ENCODE data around the gene GLRX3.
"Not testable (repeated sequence)": the region's sequence is repeated elsewhere in the genome, so short reads cannot be mapped to it uniquely, and the experiment has no call there.

GLRX3 gene

DNA sequence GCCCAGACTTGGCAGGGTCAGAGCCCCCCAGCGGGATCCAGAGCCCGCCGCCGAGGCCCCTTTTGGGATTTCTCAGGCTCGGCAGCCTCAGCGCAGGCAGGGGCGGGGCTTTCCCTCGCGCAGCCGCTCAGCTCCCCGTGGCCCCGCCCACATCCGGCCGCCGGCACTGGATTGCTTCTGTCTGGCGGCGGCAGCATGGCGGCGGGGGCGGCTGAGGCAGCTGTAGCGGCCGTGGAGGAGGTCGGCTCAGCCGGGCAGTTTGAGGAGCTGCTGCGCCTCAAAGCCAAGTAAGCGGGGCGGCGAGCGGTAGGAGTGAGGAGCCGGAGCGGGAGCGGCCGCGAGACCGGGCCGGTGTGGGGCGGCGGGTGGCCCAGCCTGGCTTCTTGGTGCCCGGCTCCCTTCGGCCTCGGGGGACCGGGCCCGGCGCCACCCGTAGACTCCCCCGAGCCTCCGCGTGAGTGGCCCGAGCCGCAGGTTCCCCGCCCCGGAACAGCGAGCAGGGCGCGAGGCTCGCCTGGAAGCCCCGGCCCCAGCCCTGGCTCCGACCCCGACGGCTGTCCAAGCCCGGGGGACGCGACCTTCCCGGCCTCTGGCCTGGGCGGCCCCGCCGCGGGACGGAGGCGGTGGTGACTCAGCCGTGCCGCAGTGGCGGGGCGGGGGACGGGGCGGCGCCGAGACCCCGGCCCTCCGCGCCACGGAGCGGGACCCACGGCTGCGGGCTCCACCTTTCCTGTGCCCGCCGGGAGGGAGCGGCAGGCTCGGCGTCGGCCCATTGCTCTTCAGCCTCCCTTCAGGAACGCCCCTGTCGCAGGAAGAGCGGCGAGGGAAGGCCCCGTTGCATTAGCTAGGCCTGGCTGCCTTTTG is at the start of gene GLRX3:
TSS of gene GLRX3 (plus strand) at position 166 of the 864 bp plus-strand sequence. CDS start at position 196, 30 bp downstream.
- DNase-seq = peak; percentile 81

DNA sequence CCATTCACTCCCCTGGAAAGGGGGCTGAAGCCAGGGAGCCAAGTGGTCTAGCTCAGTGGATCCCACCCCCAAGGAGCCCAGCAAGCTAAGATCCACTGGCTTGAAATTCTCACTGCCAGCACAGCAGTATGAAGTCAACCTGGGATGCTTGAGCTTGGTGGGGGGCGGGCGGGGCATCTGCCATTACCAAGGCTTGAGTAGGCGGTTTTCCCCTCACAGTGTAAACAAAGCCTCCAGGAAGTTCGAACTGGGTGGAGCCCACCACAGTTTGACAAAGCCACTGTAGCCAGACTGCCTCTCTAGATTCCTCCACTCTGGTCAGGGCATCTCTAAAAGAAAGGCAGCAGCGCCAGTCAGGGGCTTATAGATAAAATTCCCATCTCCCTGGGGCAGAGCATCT is 45.6 kb upstream of the GLRX3 start:
- DNase-seq = not testable (repeated sequence)

- DNase-seq = no peak
Measured at GRCh38 chr10:130099344-130099743, 36.8 kb upstream of the GLRX3 start.

DNA sequence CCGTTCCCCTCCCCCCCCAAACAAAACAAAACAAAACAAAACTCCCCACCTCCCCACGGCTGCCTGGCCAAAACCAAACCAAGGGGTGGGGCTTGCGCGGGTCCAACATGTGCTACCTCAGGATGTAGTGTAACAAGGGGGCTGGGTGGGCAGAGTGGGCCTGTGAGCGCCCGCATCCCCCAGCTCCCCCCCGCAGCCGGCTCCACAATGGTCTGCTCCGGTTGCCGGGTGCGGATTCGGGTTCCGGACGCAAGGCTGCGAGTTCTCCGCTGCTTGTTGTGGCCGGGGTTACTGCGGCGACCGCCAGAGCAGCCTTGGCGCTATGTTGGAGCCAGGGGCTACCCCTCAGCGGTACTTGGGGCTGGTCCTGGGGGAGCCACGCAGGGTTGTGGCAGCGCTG is 30.5 kb upstream of the GLRX3 start:
- DNase-seq = no peak

GRCh38 chr10:130108146-130108545 is 28.0 kb upstream of the GLRX3 start:
- not testable (repeated sequence) for DNase-seq

DNA sequence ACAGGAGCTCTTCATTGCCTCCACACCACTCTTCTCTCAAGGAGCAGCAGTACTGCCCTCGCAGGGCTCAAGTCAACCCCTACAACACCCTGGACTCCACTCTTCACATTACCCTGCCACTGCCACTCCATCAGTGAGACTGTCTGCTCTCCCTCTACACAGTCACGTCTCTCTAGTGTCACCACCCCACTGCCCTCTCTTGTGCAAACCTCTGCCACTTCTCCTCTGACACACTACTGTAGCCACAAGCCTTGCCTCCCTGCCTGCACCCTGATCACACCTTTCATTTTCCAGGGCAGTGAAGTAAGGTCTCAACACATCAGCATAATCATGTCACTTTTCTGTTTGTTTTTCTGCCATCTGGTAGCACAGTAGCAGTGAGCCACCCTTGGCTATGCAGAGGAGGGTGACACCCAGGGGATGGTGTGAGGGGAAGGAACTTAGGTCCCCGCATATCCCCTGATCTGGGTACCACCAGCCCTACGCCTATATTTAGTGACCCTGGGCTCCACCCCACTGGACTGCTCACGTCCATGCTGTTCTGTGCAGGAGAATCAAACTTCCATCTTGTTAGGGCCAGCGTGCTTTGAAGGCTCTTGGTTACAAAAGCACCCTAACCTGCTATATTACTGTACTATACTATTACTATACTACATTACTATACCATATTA is 27.1 kb upstream of the GLRX3 start:
- DNase-seq = no peak

GRCh38 chr10:130109796-130110245 is 26.4 kb upstream of the GLRX3 start:
- DNase-seq = peak; percentile 63

DNA sequence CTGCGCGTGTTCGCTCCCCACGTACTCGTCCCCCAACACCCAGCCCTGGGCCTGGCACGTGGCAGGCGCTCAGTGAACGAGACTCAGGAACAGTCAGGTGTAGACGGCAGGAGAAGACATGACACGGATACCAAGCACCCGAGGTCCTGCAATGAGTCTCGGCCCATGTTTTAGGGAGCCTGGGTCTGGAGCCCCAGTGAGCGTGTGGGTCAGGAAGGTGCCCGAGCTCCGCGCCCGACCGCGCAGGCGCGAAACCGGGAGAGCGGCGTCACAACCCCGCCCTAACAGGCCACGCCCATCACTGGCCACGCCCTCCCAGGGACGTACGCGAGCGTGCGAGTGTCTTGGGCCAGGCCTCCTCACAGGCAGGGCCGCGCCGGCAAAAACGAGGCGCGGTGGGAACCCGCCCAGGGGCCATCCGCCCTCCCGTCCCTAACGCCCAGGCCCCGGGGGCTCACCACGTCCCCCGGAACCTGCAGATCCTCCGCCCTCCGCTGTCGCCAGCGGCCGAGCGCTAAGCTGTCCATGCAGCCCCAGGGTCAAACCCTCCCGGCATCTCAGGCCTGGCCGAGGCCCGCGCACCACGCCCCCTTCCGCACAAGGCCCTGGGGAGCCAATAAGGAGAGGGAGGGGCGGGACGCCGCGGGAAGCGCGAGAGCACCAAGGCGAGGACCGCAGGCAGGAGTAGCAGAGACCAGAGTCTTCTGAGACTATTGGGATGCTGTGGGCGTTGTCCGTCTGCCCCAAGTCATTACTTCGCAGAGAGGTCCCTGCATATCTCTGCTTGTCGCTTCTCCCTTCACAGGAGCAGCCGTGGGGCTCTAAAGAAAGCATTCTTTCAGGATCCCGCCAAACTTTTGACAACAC is 25.7 kb upstream of the GLRX3 start, which contains the start of gene C10orf143:
TSS of gene C10orf143 (minus strand) at position 585 of the 867 bp plus-strand sequence. CDS start at position 527, 58 bp downstream.
- peak; percentile 96 for DNase-seq

GRCh38 chr10:130111113-130111851 is 24.9 kb upstream of the GLRX3 start:
- peak; percentile 96 for DNase-seq

DNA sequence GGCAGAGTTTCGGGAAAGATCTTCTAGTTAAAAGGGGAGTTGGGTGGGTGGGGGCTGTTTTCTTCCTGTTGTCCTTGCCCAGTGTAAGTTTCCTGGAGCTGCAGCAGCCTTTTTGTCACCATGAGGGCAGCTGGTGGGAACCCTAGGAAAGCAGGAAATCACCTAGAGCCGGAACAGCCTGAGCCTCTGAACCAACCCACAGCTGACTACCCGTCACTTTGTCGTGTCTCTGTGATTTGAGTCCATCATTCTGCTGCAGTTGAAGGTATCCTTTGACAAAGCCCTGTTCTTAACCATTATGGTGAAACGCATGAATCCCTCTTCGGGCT is 24.4 kb upstream of the GLRX3 start:
- DNase-seq = no peak

- no peak for DNase-seq
Measured at GRCh38 chr10:130112821-130113220, 23.4 kb upstream of the GLRX3 start.

DNA sequence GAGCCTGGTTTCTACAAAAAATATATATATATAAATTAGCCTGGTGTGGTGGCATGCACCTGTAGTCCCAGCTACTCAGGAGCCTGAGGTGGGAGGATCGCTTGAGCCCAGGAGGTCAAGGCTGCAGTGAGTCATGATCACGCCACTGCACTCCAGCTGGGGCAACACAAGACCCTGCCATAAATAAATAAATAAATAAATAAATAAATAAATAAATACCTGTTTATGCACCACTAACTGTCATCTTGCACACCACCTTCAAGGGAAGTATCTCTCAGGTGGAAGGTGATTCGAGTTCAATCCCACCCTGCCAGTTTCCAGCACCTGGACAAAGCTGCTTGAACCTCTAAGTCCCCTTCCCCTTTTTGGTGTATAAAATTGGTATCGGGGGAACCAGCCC is 19.2 kb upstream of the GLRX3 start:
- not testable (repeated sequence) for DNase-seq

DNA sequence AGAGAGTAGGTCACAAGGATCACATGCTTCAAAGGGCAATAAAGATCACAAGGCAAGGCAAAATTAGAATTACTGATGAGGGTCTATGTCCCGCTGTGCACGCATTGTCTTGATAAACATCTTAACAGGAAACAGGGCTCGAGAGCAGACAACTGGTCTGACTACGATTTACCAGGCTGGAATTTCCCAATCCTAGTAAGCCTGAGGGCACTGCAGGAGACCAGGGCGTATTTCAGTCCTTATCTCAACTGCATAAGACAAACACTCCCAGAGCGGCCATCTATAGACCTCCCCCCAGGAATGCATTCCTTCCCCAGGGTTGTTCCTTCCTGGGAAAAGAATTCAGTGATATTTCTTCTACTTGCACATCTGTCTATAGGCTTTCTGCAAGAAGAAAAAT is 18.7 kb upstream of the GLRX3 start:
- not testable (repeated sequence) for DNase-seq

- DNase-seq = no peak
Measured at GRCh38 chr10:130121486-130122079, 14.6 kb upstream of the GLRX3 start.

DNA sequence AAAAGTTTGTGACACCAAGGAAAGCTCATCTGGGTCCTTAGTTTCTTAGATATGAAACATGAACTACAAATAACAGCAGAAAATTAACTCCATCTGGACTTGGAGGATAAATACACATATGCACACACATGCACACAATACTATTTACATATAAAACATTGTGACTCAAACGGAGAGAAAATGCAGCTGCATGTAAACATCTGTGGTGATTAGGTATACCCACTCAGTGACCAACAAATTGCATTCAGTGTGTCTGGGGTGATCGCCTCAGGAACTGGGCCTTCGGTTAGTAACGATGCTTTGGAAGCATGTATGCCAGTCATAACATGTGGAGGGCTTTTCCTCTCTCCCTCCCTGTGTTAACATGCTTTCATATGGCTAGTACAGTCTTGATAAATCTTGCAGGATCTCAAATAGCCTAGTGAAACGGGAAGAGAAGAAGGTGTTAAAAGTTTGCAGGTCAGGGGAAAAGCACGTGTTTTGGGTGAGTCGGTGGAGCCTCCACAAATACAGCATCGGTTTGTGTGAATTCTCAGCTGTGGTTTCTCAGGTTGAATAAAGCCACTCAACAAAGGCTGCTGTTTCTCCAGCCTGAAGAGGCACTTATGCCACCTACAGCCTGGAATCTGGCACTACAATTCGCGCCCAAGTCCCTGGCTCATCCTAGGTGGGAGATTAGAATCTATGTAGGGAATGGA is 8.7 kb upstream of the GLRX3 start:
- DNase-seq = peak; percentile 42

GRCh38 chr10:130128062-130128781 is 8.0 kb upstream of the GLRX3 start:
- DNase-seq = no peak

DNA sequence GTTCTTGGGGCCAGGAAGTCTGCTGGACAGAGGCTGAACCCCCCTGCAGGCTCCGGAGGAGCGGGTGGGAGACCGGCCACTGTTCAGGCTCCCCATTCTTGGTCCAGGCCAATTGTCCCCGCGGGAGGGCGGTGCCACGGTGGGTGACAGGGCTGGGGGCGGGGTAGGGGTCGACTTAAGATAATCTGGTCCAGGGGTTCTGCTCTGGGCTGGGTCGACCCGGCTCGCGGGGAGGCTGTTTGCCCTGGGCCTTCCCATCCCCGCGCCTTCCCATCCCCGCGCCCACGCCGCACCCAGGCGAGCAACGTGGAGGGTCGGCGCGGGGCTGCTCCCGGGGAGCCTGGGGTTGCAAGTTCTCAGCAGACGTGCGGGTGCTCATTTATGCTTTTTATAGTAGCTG is 7.3 kb upstream of the GLRX3 start:
- DNase-seq = no peak

GRCh38 chr10:130135676-130136225 is 440 bp upstream of the GLRX3 start:
- DNase-seq = no peak

- no peak for DNase-seq
Measured at GRCh38 chr10:130137090-130137448, 878 bp downstream of the GLRX3 start.

All from CD4-positive, alpha-beta T cell treated with Interferon gamma for 1 hour (primary cell).